H9 (cell line): ENCODE measurements around the gene KCNMB4. TPM values are rescaled to one million over a fixed set of nuclear protein-coding genes. Genes with fewer than 3 reads are reported as not detected.

Experiments
- DNase-seq: peaks from one replicate; pipeline ENCODE4 v3.0.0-alpha.2; 2017
- H2AFZ ChIP-seq: one replicate; pipeline ENCODE4 v1.6.1; 2013; ENCODE audit warnings: mild to moderate bottlenecking, low read length, control low read depth, moderate library complexity
- H2AK5ac ChIP-seq: 2 replicates; pipeline ENCODE4 v1.6.1; 2013; ENCODE audit warnings: low read length, control low read depth, mixed read lengths; ENCODE audit not compliant: insufficient read length
- H2BK120ac ChIP-seq: one replicate; pipeline ENCODE4 v1.6.1; 2013; ENCODE audit warnings: low read depth, mild to moderate bottlenecking, low read length, control low read depth, inconsistent platforms; ENCODE audit not compliant: poor library complexity, severe bottlenecking
- H2BK12ac ChIP-seq: 2 replicates; pipeline ENCODE4 v1.6.1; 2013; ENCODE audit warnings: low read length, control low read depth, mixed read lengths, low read depth; ENCODE audit not compliant: insufficient read length
- H2BK15ac ChIP-seq: 2 replicates; pipeline ENCODE4 v1.6.1; 2013; ENCODE audit warnings: low read depth, low read length, control low read depth
- H2BK20ac ChIP-seq: one replicate; pipeline ENCODE4 v1.6.1; 2013; ENCODE audit warnings: low read depth, mild to moderate bottlenecking, low read length, control low read depth, inconsistent platforms; ENCODE audit not compliant: poor library complexity, severe bottlenecking
- H2BK5ac ChIP-seq: 2 replicates; pipeline ENCODE4 v1.6.1; 2013; ENCODE audit warnings: low read length, control low read depth, mixed read lengths; ENCODE audit not compliant: insufficient read length
- H3K14ac ChIP-seq: 2 replicates; pipeline ENCODE4 v1.6.1; 2013; ENCODE audit warnings: low read length, control low read depth; ENCODE audit not compliant: insufficient read depth
- H3K18ac ChIP-seq: 2 replicates; pipeline ENCODE4 v1.6.1; 2013; ENCODE audit warnings: low read depth, mild to moderate bottlenecking, mixed read lengths, low read length, control low read depth; ENCODE audit not compliant: insufficient read length
- H3K23ac ChIP-seq: 2 replicates; pipeline ENCODE4 v1.6.1; 2013; ENCODE audit warnings: low read length, control low read depth, mixed read lengths, low read depth; ENCODE audit not compliant: insufficient read length
- H3K23me2 ChIP-seq: 2 replicates; pipeline ENCODE4 v1.6.1; 2013; ENCODE audit warnings: low read depth, mild to moderate bottlenecking, mixed read lengths, low read length, control low read depth; ENCODE audit not compliant: insufficient read length, poor library complexity, severe bottlenecking
- H3K27ac ChIP-seq: 2 replicates; pipeline ENCODE4 v1.5.1; 2013; ENCODE audit warnings: low read length, control low read depth, mixed read lengths, low read depth; ENCODE audit not compliant: insufficient read length
- H3K27me3 ChIP-seq: 2 replicates; pipeline ENCODE4 v1.6.1; 2013; ENCODE audit warnings: low read length, control low read depth, inconsistent platforms; ENCODE audit not compliant: insufficient read depth
- H3K4ac ChIP-seq: 2 replicates; pipeline ENCODE4 v1.6.1; 2013; ENCODE audit warnings: low read depth, mild to moderate bottlenecking, control low read depth, inconsistent platforms, low read length, moderate library complexity
- H3K4me1 ChIP-seq: 2 replicates; pipeline ENCODE4 v1.6.1; 2013; ENCODE audit warnings: low read length, control low read depth, inconsistent platforms; ENCODE audit not compliant: insufficient read depth
- H3K4me2 ChIP-seq: 2 replicates; pipeline ENCODE4 v1.6.1; 2013; ENCODE audit warnings: low read length, control low read depth, mixed read lengths; ENCODE audit not compliant: insufficient read length, insufficient read depth
- H3K56ac ChIP-seq: 2 replicates; pipeline ENCODE4 v1.6.1; 2013; ENCODE audit warnings: low read depth, mild to moderate bottlenecking, mixed read lengths, low read length, control low read depth; ENCODE audit not compliant: insufficient read length
- H3K79me1 ChIP-seq: 2 replicates; pipeline ENCODE4 v1.6.1; 2013; ENCODE audit warnings: low read depth, mild to moderate bottlenecking, moderate library complexity, low read length, control low read depth, inconsistent platforms; ENCODE audit not compliant: insufficient read depth, poor library complexity, severe bottlenecking
- H3K79me2 ChIP-seq: 2 replicates; pipeline ENCODE4 v1.6.1; 2013; ENCODE audit warnings: low read length, control low read depth, inconsistent platforms; ENCODE audit not compliant: insufficient read depth
- H3K9ac ChIP-seq: 2 replicates; pipeline ENCODE4 v1.6.1; 2013; ENCODE audit warnings: low read length, control low read depth, mixed read lengths; ENCODE audit not compliant: insufficient read length; ENCODE audit errors: extremely low read depth
- H3K9me3 ChIP-seq: one replicate; pipeline ENCODE4 v1.6.1; 2013; ENCODE audit warnings: low read depth, low read length, inconsistent platforms; ENCODE audit not compliant: control insufficient read depth
- H3T11ph ChIP-seq: one replicate; pipeline ENCODE4 v1.6.1; 2013; ENCODE audit warnings: mild to moderate bottlenecking, low read length, control low read depth, inconsistent platforms
- H4K20me1 ChIP-seq: one replicate; pipeline ENCODE4 v1.6.1; 2013; ENCODE audit not compliant: control insufficient read depth, insufficient read length, insufficient read depth
- H4K5ac ChIP-seq: 2 replicates; pipeline ENCODE4 v1.6.1; 2013; ENCODE audit warnings: low read depth, mild to moderate bottlenecking, mixed read lengths, low read length, control low read depth; ENCODE audit not compliant: insufficient read length
- H4K8ac ChIP-seq: replicated peaks from 2 replicates; pipeline ENCODE4 v1.6.1; 2013; ENCODE audit warnings: low read length, control low read depth, mixed read lengths, low read depth; ENCODE audit not compliant: insufficient read length
- H4K91ac ChIP-seq: 2 replicates; pipeline ENCODE4 v1.6.1; 2013; ENCODE audit warnings: low read depth, mild to moderate bottlenecking, moderate library complexity, mixed read lengths, low read length, control low read depth; ENCODE audit not compliant: insufficient read length
- H3K27ac Mint-ChIP-seq, 3 experiments: 2 replicates in 2 of 3; 3 replicates in 1 of 3; pipeline ENCODE4 v1.8.0; 2020 to 2021; ENCODE audit warnings: mixed read lengths in 3 of 3, mild to moderate bottlenecking in 1 of 3, moderate library complexity in 1 of 3
- H3K27me3 Mint-ChIP-seq: 2 replicates; pipeline ENCODE4 v1.8.0; 2021; ENCODE audit warnings: low read depth, mild to moderate bottlenecking, moderate library complexity, mixed read lengths
- H3K36me3 Mint-ChIP-seq, 3 experiments: 2 replicates in 2 of 3; 3 replicates in 1 of 3; pipeline ENCODE4 v1.8.0; 2020 to 2021; ENCODE audit warnings: low read depth in 3 of 3, mixed read lengths in 3 of 3; ENCODE audit not compliant: insufficient read depth in 1 of 3
- H3K4me1 Mint-ChIP-seq, 2 experiments: 2 replicates each; pipeline ENCODE4 v1.8.0; 2020; ENCODE audit warnings: mixed read lengths in 2 of 2
- H3K4me3 Mint-ChIP-seq, 2 experiments: 2 replicates in 1 of 2; 3 replicates in 1 of 2; pipeline ENCODE4 v1.8.0; 2020 to 2021; ENCODE audit warnings: mild to moderate bottlenecking in 2 of 2, mixed read lengths in 2 of 2, moderate library complexity in 1 of 2
- H3K9me3 Mint-ChIP-seq, 2 experiments: 2 replicates in 1 of 2; 3 replicates in 1 of 2; pipeline ENCODE4 v1.8.0; 2020; ENCODE audit warnings: mild to moderate bottlenecking in 2 of 2, mixed read lengths in 2 of 2, moderate library complexity in 1 of 2
- WGBS: extraction: QIAGEN DNeasy Blood & Tissue Kit; methylation state at CpG from one replicate; pipeline ENCODE4 v1.1.7; 2013; ENCODE audit warnings: missing lambda C conversion rate, low lambda C conversion rate, mixed read lengths; ENCODE audit not compliant: insufficient read length; ENCODE audit errors: extremely low coverage; 5-methylcytosine and 5-hydroxymethylcytosine counted together
- total RNA-seq: library from RNA; stranded (reverse); gene quantifications from 2 replicates; pipeline ENCODE4 v1.2.1, GENCODE V29; 2021
- TF ChIP-seq, protein P1 (sequence below): fragments of 200-600 bp; sonication (generic); conservative IDR thresholded peaks from 3 replicates; pipeline ENCODE4 v1.8.0; 2021; ENCODE audit warnings: antibody characterized with exemption, mild to moderate bottlenecking

The KCNMB4 gene
- total RNA-seq, 1 experiment from 2014 or later, result 16.2 TPM

DNA sequence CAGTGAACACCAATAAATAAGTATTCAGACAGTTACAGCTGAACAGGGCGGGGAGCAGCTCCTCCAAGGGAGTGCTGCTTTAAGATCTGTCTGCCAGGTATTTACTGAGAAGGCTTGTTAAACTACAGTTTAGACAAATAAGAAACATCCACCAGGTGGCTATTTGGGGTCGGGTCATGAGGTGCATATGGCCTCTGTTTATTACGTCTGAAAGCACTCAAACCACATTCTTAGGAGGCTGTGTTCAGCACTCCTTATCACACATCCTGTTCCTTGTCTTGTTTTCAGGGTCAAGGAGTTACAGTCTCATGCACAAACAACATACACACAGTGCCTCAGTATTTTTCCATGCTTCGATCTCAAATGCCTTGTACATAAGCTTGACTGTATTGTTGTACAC is 78.8 kb downstream of the KCNMB4 start:
- Mint-ChIP-seq H3K36me3 (peaks cover 10 to 17% (median 10%) of the 10 kb centered on the region in 3 experiments), H3K4me1 (peaks cover 3 to 4% of the 10 kb centered on the region in 2 experiments; a peak in 1 of 4 replicates), H3K27ac (no peak overlapping the region; a peak in 1 of 7 replicates), H3K9me3 (peaks cover 9 to 13% of the 10 kb centered on the region in 2 experiments; a peak in 4 of 5 replicates), H3K27me3 (no peaks in the 10 kb centered on the region; the same call in 1 of the 2 replicates), H3K4me3 (no peak overlapping the region)
- no peak overlapping the region for H4K91ac ChIP-seq
- H3K14ac ChIP-seq, result no peak overlapping the region
- no peaks in the 10 kb centered on the region for H3K23me2 ChIP-seq
- H2AFZ ChIP-seq, result no peak overlapping the region
- H2BK5ac ChIP-seq, result no peak overlapping the region
- H2BK12ac ChIP-seq, result no peak overlapping the region
- H3K79me1 ChIP-seq, result no peaks in the 10 kb centered on the region
- no peak overlapping the region for H2AK5ac ChIP-seq
- no peak overlapping the region for H3K27ac ChIP-seq
- TF ChIP-seq, protein P1, sequence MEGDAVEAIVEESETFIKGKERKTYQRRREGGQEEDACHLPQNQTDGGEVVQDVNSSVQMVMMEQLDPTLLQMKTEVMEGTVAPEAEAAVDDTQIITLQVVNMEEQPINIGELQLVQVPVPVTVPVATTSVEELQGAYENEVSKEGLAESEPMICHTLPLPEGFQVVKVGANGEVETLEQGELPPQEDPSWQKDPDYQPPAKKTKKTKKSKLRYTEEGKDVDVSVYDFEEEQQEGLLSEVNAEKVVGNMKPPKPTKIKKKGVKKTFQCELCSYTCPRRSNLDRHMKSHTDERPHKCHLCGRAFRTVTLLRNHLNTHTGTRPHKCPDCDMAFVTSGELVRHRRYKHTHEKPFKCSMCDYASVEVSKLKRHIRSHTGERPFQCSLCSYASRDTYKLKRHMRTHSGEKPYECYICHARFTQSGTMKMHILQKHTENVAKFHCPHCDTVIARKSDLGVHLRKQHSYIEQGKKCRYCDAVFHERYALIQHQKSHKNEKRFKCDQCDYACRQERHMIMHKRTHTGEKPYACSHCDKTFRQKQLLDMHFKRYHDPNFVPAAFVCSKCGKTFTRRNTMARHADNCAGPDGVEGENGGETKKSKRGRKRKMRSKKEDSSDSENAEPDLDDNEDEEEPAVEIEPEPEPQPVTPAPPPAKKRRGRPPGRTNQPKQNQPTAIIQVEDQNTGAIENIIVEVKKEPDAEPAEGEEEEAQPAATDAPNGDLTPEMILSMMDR, result no peak; the same call in 2 of the 3 replicates
- H3T11ph ChIP-seq, result no peak overlapping the region
- H3K4ac ChIP-seq, result no peak overlapping the region
- no peak overlapping the region for H3K18ac ChIP-seq
- WGBS, result no CpG with 5 or more reads among the region's 4 CpGs
- H3K4me1 ChIP-seq, result no peaks in the 10 kb centered on the region
- H3K4me2 ChIP-seq, result no peak overlapping the region
- H3K27me3 ChIP-seq, result no peaks in the 10 kb centered on the region
- no peak overlapping the region for H2BK15ac ChIP-seq
- H4K5ac ChIP-seq, result no peak overlapping the region
- H3K9ac ChIP-seq, result no peak overlapping the region
- no peaks in the 10 kb centered on the region for H3K79me2 ChIP-seq
- H3K9me3 ChIP-seq, result no peaks in the 10 kb centered on the region
- H3K56ac ChIP-seq, result no peak overlapping the region
- no peak overlapping the region for H2BK120ac ChIP-seq
- no peak overlapping the region for H3K23ac ChIP-seq
- no peak for DNase-seq
- no peak overlapping the region for H2BK20ac ChIP-seq
- H4K20me1 ChIP-seq, result no peaks in the 10 kb centered on the region
- H4K8ac ChIP-seq, result no peak overlapping the region
